ENCODE results near the gene B9D1. TPM values are rescaled to one million over a fixed set of nuclear protein-coding genes. Genes with fewer than 3 reads are reported as not detected.

Gene B9D1
- total and polyA plus RNA-seq, 9 of the 15 experiments (the other 6 are each of a cell fraction or from before 2014, with no cell fraction given) = 8.9 to 28.0 (median 17.9) TPM

GRCh38 chr17:19362277-19363113 lies at the start of gene B9D1 (continued):
- TF ChIP-seq CTCF (IDR thresholded peaks at IDR 0.05 in 2 of 3, conservative IDR thresholded peaks at IDR 0.05 in 1 of 3; ENCODE audit: insufficient read depth in 2 of 3, low read depth in 1 of 3, low read length in 3 of 3) = peak; percentile 87 to 99 (median 98)
- peak in 1 of 2 experiments; percentile 91; a peak in 2 of 4 replicates for TF ChIP-seq CSDE1 (IDR thresholded peaks at IDR 0.05)
- peak; percentile 96 to 97 for TF ChIP-seq NRF1 (conservative IDR thresholded peaks at IDR 0.05 in 1 of 2, IDR thresholded peaks at IDR 0.05 in 1 of 2)
- TF ChIP-seq SMC3 (conservative IDR thresholded peaks at IDR 0.05; ENCODE audit: insufficient read depth, low read depth, low read length) = peak; percentile 76
- peak; percentile 89 for TF ChIP-seq SP1 (CRISPR knock-in tag; IDR thresholded peaks at IDR 0.05)
- peak in 1 of 2 experiments; percentile 46; a peak in 1 of 4 replicates for TF ChIP-seq KDM4B (IDR thresholded peaks at IDR 0.05; ENCODE audit: borderline replicate concordance in 2 of 2, low read depth in 1 of 2)
- TF ChIP-seq ZKSCAN1 (IDR thresholded peaks at IDR 0.05; ENCODE audit: low read depth, low read length) = 0 out of 2 replicates have a peak, but pooled peaks have one; percentile 12
- TF ChIP-seq POLR2A (conservative IDR thresholded peaks at IDR 0.05) = peak; percentile 56; the same call in 1 of the 2 replicates
- no peak for TF ChIP-seq ZNF311 (CRISPR knock-in tag; IDR thresholded peaks at IDR 0.05)
- peak; percentile 47 for TF ChIP-seq ATF3 (IDR thresholded peaks at IDR 0.05)
- no peak for TF ChIP-seq ATF3 (CRISPR knock-in tag; conservative IDR thresholded peaks at IDR 0.05)
- peak; percentile 90 for TF ChIP-seq NEUROD1 (IDR thresholded peaks at IDR 0.05; ENCODE audit: borderline replicate concordance, low read depth, low read length, partially characterized antibody)
- peak; percentile 62; the same call in 1 of the 2 replicates for TF ChIP-seq FOXJ2 (tag; IDR thresholded peaks at IDR 0.05)
- peak; percentile 88 for TF ChIP-seq ZBTB2 (IDR thresholded peaks at IDR 0.05)

All from K562 (cell line).